Tibial nerve (tissue), 4 donors: ENCODE results near the gene PLCG1. TPM values are rescaled to one million over a fixed set of nuclear protein-coding genes. Genes with fewer than 3 reads are reported as not detected.

Experiments
- DNase-seq, 2 donors: peaks; one replicate each; pipeline ENCODE4 v3.0.0-alpha.2; 2019; ENCODE audit warnings: low spot score in 2 of 2
- H3K27ac ChIP-seq, 4 donors: fragments of 200-600 bp; sonication (generic) in 3 of 4; one replicate each; pipeline ENCODE4 v1.5.1; 2017 to 2019; ENCODE audit warnings: mild to moderate bottlenecking in 1 of 4
- H3K27me3 ChIP-seq, 2 donors: fragments of 200-600 bp; sonication (generic) in 1 of 2; one replicate each; pipeline versions ENCODE4 v1.5.1 to v1.6.0; 2017 to 2019
- H3K36me3 ChIP-seq, 3 donors: fragments of 200-600 bp; sonication (generic); one replicate each; pipeline ENCODE4 v1.5.1; 2018 to 2019
- H3K4me1 ChIP-seq, 4 donors: fragments of 200-600 bp; sonication (generic) in 3 of 4; one replicate each; pipeline ENCODE4 v1.5.1; 2017 to 2019
- H3K4me3 ChIP-seq, 4 donors: fragments of 200-600 bp; sonication (generic) in 3 of 4; one replicate each; pipeline ENCODE4 v1.5.1; 2017 to 2019; ENCODE audit warnings: mild to moderate bottlenecking in 1 of 4, moderate library complexity in 1 of 4
- H3K9me3 ChIP-seq, 4 donors: fragments of 200-600 bp; sonication (generic) in 3 of 4; one replicate each; pipeline ENCODE4 v1.5.1; 2017 to 2019
- EP300 ChIP-seq, 2 donors: sonication (generic); formaldehyde crosslinking; IDR thresholded peaks; one replicate each; pipeline ENCODE4 v1.6.1; 2017; ENCODE audit warnings: antibody characterized with exemption in 2 of 2, mild to moderate bottlenecking in 1 of 2
- POLR2A ChIP-seq, 2 donors: fragments of 450-650 bp; IDR thresholded peaks; one replicate each; pipeline ENCODE4 v1.6.1; 2017; ENCODE audit warnings: antibody characterized with exemption in 2 of 2, mild to moderate bottlenecking in 2 of 2, moderate library complexity in 2 of 2
- whole genome bisulfite sequencing, 2 donors: methylation state at CpG; one replicate each; pipeline ENCODE4 v1.1.5; 2018; 5-methylcytosine and 5-hydroxymethylcytosine counted together
- total RNA-seq, 4 donors: library from RNA; depleted of rRNA; stranded (reverse); fragments of >200 nt; gene quantifications; one replicate each; pipeline ENCODE4 v1.1.0, GENCODE V29; 2016
- TF ChIP-seq, protein P1 (sequence below), 5 experiments: fragments of 200-600 bp in 3 of 5; fragments of 450-650 bp in 2 of 5; sonication (generic) in 3 of 5; IDR thresholded peaks; one replicate each; pipeline ENCODE4 v1.5.1; 2016 to 2019; ENCODE audit warnings: antibody characterized with exemption in 5 of 5, mild to moderate bottlenecking in 3 of 5, moderate library complexity in 2 of 5

The PLCG1 gene
- total RNA-seq, 4 donors from 2014 or later: 127 to 165 (median 144) TPM

DNA sequence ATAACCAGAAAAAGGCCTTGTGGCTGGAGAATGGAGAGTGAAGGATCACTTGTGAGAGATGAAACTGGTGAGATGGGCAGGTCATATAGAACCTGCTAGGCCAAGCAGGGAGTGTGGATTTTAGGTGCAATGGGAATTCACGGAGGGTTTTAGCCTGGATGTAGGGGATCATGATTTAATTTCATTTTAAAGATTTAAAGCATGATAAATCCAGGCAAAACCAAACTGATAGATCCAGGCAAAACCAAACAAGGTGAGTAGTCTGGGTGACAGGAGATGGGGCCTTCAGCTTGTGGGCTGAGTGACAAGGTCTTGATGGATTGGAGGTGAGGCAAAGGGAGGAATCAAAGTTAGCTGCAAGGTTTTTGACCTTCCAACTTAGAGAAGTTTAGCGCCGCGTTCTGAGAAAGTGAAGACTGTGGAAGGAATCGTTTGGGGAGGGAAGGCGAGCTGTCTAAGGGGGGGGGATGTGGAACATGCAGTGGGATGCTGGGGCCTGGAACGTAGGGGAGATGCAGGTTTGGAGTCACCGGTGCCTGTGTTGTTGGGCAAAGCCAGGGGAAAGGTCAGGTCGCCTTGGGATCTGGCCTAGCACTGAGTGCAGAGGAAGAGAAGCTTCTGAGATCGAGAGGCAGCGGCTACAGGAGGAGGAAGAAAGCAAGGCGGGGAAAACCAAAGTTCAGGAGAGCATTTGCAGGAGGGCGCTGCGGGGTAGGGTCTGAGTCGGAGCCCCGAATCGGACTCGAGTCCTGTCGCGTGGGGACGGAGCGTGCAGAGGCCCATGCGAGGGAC lies 1.3 kb upstream of the PLCG1 start:
- Histone ChIP-seq H3K4me3 (peak overlapping the region; percentile 73 to 83 (median 80)), H3K4me1 (peaks cover 0 to 48% (median 22%) of the 10 kb centered on the region in 4 donors), H3K36me3 (no peaks in the 10 kb centered on the region), H3K9me3 (no peaks in the 10 kb centered on the region), H3K27ac (peak overlapping the region in 3 of 4 donors; percentile 96 to 100 (median 97)), H3K27me3 (no peaks in the 10 kb centered on the region)
- TF ChIP-seq, protein P1, sequence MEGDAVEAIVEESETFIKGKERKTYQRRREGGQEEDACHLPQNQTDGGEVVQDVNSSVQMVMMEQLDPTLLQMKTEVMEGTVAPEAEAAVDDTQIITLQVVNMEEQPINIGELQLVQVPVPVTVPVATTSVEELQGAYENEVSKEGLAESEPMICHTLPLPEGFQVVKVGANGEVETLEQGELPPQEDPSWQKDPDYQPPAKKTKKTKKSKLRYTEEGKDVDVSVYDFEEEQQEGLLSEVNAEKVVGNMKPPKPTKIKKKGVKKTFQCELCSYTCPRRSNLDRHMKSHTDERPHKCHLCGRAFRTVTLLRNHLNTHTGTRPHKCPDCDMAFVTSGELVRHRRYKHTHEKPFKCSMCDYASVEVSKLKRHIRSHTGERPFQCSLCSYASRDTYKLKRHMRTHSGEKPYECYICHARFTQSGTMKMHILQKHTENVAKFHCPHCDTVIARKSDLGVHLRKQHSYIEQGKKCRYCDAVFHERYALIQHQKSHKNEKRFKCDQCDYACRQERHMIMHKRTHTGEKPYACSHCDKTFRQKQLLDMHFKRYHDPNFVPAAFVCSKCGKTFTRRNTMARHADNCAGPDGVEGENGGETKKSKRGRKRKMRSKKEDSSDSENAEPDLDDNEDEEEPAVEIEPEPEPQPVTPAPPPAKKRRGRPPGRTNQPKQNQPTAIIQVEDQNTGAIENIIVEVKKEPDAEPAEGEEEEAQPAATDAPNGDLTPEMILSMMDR (IDR thresholded peaks at IDR 0.05): no peak
- TF ChIP-seq EP300 (IDR thresholded peaks at IDR 0.05) (no peak), POLR2A (IDR thresholded peaks at IDR 0.05) (no peak)
- DNase-seq: no peak
- 36 to 39% methylated on average over 23 of the region's 23 CpGs for WGBS, 2 donors

GRCh38 chr20:41137614-41138474 lies 501 bp downstream of the PLCG1 start:
- peak overlapping the region; percentile 94 to 100 (median 96) for H3K27ac ChIP-seq
- no peak for TF ChIP-seq POLR2A (IDR thresholded peaks at IDR 0.05)
- TF ChIP-seq, protein P1 (IDR thresholded peaks at IDR 0.05): no peak
- TF ChIP-seq EP300 (IDR thresholded peaks at IDR 0.05): peak; percentile 35 to 59
- H3K4me3 ChIP-seq: peak overlapping the region; percentile 42 to 83 (median 80)
- no peaks in the 10 kb centered on the region for H3K36me3 ChIP-seq
- peaks cover 0 to 65% (median 37%) of the 10 kb centered on the region in 4 donors for H3K4me1 ChIP-seq
- 2 to 3% methylated on average over 20 to 43 of the region's 66 CpGs for WGBS, 2 donors
- no peaks in the 10 kb centered on the region for H3K9me3 ChIP-seq
- no peaks in the 10 kb centered on the region for H3K27me3 ChIP-seq
- peak; percentile 57 to 62 for DNase-seq

- no peaks in the 10 kb centered on the region for H3K27me3 ChIP-seq
Observed at GRCh38 chr20:41138475-41139226, 1.3 kb downstream of the PLCG1 start.

DNA sequence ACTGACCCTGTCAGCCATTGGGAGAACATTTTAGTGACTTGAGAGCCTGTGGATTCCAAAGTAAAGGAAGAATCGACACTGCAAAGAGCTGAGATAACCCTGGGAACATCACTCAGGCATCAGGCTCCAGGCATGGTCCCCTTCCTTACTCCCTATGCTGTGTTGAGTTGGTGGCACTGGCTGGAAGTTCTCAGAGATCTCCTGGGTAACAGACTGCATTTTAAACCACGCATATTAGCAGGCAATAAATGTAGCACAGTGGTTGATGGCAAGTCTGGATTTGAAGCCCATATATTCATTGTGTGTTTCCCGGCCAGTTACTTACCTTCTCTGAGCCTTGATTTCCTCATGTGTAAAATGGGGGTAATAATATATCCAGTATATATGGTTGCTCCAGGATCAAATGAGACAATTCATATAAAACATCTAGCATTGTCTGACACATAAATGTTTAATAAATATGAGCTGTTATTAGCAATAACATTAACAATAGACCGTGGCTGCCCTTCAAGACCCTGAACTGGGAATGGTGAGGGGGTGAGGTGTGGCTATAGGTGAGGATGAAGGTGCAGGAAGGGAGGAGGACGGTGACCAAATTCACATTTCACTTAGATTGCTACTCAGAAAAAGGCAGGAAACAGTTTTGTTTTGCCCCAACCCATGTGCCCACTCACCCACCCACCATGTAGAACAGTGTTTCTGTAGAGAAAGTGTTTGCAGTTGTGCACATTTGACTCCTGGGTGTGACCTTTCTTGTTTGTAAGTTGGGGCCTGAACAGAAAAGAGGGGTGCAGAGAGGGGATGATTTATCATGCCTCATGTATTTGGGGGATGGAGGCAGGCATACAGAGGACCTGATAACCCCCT lies 2.1 kb downstream of the PLCG1 start:
- Histone ChIP-seq H3K9me3 (no peaks in the 10 kb centered on the region), H3K36me3 (peaks cover 0 to 7% (median 0%) of the 10 kb centered on the region in 3 donors), H3K4me1 (peaks cover 0 to 79% (median 44%) of the 10 kb centered on the region in 4 donors), H3K27me3 (no peaks in the 10 kb centered on the region), H3K27ac (peak overlapping the region; percentile 94 to 100 (median 96)), H3K4me3 (peak overlapping the region; percentile 42 to 83 (median 80))
- TF ChIP-seq, protein P1 (IDR thresholded peaks at IDR 0.05): no peak
- TF ChIP-seq POLR2A (IDR thresholded peaks at IDR 0.05) (no peak), EP300 (IDR thresholded peaks at IDR 0.05) (no peak)
- WGBS, 2 donors: 50 to 51% methylated on average over 5 of the region's 5 CpGs
- no peak for DNase-seq

More at GRCh38 chr20:41138475-41139226, 1.3 kb downstream of the PLCG1 start:
- Histone ChIP-seq H3K4me1 (peaks cover 0 to 73% (median 41%) of the 10 kb centered on the region in 4 donors), H3K36me3 (no peaks in the 10 kb centered on the region), H3K9me3 (no peaks in the 10 kb centered on the region), H3K27ac (peak overlapping the region; percentile 94 to 100 (median 96)), H3K4me3 (peak overlapping the region; percentile 42 to 83 (median 80))
- TF ChIP-seq POLR2A (IDR thresholded peaks at IDR 0.05) (no peak), EP300 (IDR thresholded peaks at IDR 0.05) (no peak)
- TF ChIP-seq, protein P1 (IDR thresholded peaks at IDR 0.05): no peak
- 14 to 23% methylated on average over 6 to 12 of the region's 12 CpGs for WGBS, 2 donors
- no peak for DNase-seq
